ENCODE data around the gene SNAP29. TPM values are rescaled to one million over a fixed set of nuclear protein-coding genes. Genes with fewer than 3 reads are reported as not detected.

Gene SNAP29
- total RNA-seq, 1 experiment from 2014 or later: 17.9 TPM

DNA sequence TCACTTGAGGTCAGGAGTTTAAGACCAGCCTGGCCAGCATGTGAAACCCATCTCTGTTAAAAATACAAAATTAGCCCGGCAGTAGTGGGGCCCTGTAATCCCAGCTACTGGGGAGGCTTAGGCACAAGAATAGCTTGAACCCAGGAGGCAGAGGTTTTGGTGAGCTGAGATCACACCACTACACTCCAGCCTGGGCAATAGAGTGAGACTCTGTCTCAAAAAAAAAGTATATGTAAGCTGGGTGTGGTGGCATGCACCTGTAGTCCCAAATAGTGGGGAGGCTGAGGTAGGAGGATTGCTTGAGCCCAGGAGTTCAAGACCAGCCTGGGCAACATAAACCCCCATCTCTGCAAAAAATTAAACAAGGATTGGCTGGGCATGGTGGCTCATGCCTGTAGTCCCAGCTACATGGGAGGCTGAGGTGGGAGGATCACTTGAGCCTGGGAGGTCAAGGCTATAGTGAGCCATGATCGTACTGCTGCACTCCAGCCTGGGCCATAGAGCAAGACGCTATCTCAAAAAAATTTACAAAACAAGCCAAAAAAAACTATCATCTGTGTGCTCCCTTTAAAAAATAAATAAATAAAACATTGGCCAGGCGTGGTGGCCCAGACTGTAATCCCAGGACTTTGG is 69.2 kb downstream of the SNAP29 start:
- no peak overlapping the region for H2BK120ac ChIP-seq (ENCODE audit: low read depth, low read length, poor library complexity, severe bottlenecking)
- peaks cover 30 to 36% of the 10 kb centered on the region in 2 experiments for H3K4me1 Mint-ChIP-seq
- no peak overlapping the region for H2BK12ac ChIP-seq (ENCODE audit: insufficient read length, low read depth, low read length)
- no peak overlapping the region for H3K27ac ChIP-seq (ENCODE audit: insufficient read length, low read depth, low read length)
- H3K4ac ChIP-seq (ENCODE audit: low read depth, low read length): no peak overlapping the region
- no peak overlapping the region for H3K56ac ChIP-seq (ENCODE audit: insufficient read length, low read depth, low read length)
- H3K23ac ChIP-seq (ENCODE audit: insufficient read length, low read depth, low read length): no peak overlapping the region
- H3K27me3 ChIP-seq (ENCODE audit: insufficient read depth, low read length): no peaks in the 10 kb centered on the region
- no peak overlapping the region for H4K5ac ChIP-seq (ENCODE audit: insufficient read length, low read depth, low read length)
- H2AK5ac ChIP-seq (ENCODE audit: insufficient read length, low read length): no peak overlapping the region
- no peak overlapping the region for H2BK5ac ChIP-seq (ENCODE audit: insufficient read length, low read length)
- peaks cover 77% of the 10 kb centered on the region; the same call in 1 of the 2 replicates for H3K79me2 ChIP-seq (ENCODE audit: insufficient read depth, low read length)
- H3T11ph ChIP-seq (ENCODE audit: low read length): no peak overlapping the region
- peaks cover 9 to 41% (median 19%) of the 10 kb centered on the region in 3 experiments for H3K36me3 Mint-ChIP-seq (ENCODE audit: insufficient read depth in 1 of 3, low read depth in 3 of 3)
- no peaks in the 10 kb centered on the region for H3K27me3 Mint-ChIP-seq (ENCODE audit: low read depth)
- WGBS (ENCODE audit: extremely low coverage, insufficient read length, low lambda C conversion rate): no CpG with 5 or more reads among the region's 4 CpGs
- H3K9ac ChIP-seq (ENCODE audit: extremely low read depth, insufficient read length, low read length): no peak overlapping the region
- no peaks in the 10 kb centered on the region for H3K23me2 ChIP-seq (ENCODE audit: insufficient read length, low read depth, low read length, poor library complexity, severe bottlenecking)
- H3K27ac Mint-ChIP-seq: peak overlapping the region in 1 of 3 experiments; percentile 31; a peak in 1 of 7 replicates
- no peak overlapping the region for H2BK20ac ChIP-seq (ENCODE audit: low read depth, low read length, poor library complexity, severe bottlenecking)
- no peak for DNase-seq
- H3K4me2 ChIP-seq (ENCODE audit: insufficient read depth, insufficient read length, low read length): no peak overlapping the region
- H3K14ac ChIP-seq (ENCODE audit: insufficient read depth, low read length): no peak overlapping the region
- no peak overlapping the region for H3K18ac ChIP-seq (ENCODE audit: insufficient read length, low read depth, low read length)
- no peaks in the 10 kb centered on the region for H3K9me3 Mint-ChIP-seq
- TF ChIP-seq, protein P1, sequence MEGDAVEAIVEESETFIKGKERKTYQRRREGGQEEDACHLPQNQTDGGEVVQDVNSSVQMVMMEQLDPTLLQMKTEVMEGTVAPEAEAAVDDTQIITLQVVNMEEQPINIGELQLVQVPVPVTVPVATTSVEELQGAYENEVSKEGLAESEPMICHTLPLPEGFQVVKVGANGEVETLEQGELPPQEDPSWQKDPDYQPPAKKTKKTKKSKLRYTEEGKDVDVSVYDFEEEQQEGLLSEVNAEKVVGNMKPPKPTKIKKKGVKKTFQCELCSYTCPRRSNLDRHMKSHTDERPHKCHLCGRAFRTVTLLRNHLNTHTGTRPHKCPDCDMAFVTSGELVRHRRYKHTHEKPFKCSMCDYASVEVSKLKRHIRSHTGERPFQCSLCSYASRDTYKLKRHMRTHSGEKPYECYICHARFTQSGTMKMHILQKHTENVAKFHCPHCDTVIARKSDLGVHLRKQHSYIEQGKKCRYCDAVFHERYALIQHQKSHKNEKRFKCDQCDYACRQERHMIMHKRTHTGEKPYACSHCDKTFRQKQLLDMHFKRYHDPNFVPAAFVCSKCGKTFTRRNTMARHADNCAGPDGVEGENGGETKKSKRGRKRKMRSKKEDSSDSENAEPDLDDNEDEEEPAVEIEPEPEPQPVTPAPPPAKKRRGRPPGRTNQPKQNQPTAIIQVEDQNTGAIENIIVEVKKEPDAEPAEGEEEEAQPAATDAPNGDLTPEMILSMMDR (conservative IDR thresholded peaks at IDR 0.05): no peak
- no peaks in the 10 kb centered on the region for H3K9me3 ChIP-seq (ENCODE audit: control insufficient read depth, low read depth, low read length)
- H2BK15ac ChIP-seq (ENCODE audit: low read depth, low read length): no peak overlapping the region
- peaks cover 9% of the 10 kb centered on the region for H3K79me1 ChIP-seq (ENCODE audit: insufficient read depth, low read depth, low read length, poor library complexity, severe bottlenecking)
- no peak overlapping the region for H2AFZ ChIP-seq (ENCODE audit: low read length)
- peaks cover 2% of the 10 kb centered on the region; the same call in 1 of the 2 replicates for H3K4me1 ChIP-seq (ENCODE audit: insufficient read depth, low read length)
- H4K91ac ChIP-seq (ENCODE audit: insufficient read length, low read depth, low read length): no peak overlapping the region
- H4K20me1 ChIP-seq (ENCODE audit: control insufficient read depth, insufficient read depth, insufficient read length): no peaks in the 10 kb centered on the region
- H4K8ac ChIP-seq (replicated peaks; ENCODE audit: insufficient read length, low read depth, low read length): no peak overlapping the region
- no peak overlapping the region for H3K4me3 Mint-ChIP-seq

All from H9 (cell line).